Measurements from ENCODE around the gene ST7. TPM values are rescaled to one million over a fixed set of nuclear protein-coding genes. Genes with fewer than 3 reads are reported as not detected.
A peak's percentile ranks its signal among the peaks of the same experiment; 100 is the strongest.

The ST7 gene
- total RNA-seq, 1 donor from 2014 or later = 12.9 TPM

DNA sequence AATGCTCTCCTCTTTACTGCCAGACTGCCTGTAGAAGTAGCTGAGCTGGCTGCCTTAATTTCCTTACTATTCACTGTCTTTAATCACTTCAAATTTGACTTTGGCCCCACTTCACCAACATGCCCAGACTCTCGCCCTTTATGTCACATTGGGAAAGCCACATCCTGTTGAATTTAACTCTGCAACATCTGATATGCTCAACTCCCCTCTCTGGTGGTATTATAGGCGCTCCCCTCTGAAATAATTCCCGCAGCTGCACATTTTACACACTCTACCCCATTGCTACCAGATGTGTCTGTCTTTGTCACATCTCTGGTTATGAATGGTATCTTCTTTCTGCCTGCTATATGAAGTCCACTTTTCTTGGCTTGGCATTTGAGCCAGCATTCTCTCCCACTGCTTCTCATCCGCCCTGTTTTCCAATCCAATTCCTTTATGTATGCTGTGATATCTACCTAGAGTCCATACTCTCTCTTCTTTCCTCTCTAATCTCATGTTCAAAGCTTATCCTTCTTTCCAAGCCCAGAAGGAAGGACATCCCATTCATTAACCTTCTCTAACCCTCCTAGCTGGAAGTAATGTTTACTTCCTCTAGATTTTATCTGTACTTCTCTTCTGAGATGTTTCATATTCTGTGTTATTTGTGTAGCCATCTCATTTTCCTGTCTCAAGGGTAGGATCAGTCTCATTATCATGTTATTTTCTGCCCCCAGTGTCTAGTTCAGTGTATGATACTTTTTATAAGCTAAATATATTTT is 134.5 kb downstream of the ST7 start:
- FAIRE-seq (no peak), DNase-seq (ENCODE audit: low read depth) (peak; percentile 7)
- no peaks in the 10 kb centered on the region for H3K27me3 ChIP-seq (ENCODE audit: control insufficient read depth, insufficient read depth, low read length)

DNA sequence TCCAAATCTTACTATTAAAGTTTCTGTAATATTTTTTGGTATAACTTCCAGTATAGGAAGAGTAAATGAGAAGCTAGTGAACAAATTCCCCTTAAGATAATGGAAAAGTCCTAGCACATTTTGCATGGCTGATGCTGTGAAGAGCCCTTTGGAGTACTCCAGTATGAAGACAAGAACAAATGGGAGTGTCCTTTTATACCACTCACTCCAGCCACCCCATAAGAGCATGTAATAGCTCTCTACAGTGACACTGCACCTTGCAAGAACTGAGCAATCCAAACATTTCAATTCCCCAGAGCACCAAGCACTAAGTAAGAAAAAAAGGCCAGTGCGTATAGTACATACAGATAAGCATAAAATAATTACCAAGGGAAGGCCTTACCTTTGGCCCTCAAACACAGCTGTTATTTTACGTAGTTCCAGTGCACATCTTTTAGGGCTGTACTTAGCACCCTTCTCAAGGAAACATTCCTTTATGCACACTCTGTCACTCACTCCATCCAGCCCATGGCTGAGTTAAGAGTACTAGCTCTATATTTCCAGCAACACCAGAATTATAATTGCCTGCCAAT is 135.4 kb downstream of the ST7 start:
- FAIRE-seq (no peak), DNase-seq (ENCODE audit: low read depth) (no peak)
- Histone ChIP-seq H3K4me3 (ENCODE audit: low read depth, low read length) (no peak overlapping the region), H3K27me3 (ENCODE audit: control insufficient read depth, insufficient read depth, low read length) (no peaks in the 10 kb centered on the region), H3K36me3 (ENCODE audit: control insufficient read depth, insufficient read depth, low read length) (no peaks in the 10 kb centered on the region)
- TF ChIP-seq, protein P1, sequence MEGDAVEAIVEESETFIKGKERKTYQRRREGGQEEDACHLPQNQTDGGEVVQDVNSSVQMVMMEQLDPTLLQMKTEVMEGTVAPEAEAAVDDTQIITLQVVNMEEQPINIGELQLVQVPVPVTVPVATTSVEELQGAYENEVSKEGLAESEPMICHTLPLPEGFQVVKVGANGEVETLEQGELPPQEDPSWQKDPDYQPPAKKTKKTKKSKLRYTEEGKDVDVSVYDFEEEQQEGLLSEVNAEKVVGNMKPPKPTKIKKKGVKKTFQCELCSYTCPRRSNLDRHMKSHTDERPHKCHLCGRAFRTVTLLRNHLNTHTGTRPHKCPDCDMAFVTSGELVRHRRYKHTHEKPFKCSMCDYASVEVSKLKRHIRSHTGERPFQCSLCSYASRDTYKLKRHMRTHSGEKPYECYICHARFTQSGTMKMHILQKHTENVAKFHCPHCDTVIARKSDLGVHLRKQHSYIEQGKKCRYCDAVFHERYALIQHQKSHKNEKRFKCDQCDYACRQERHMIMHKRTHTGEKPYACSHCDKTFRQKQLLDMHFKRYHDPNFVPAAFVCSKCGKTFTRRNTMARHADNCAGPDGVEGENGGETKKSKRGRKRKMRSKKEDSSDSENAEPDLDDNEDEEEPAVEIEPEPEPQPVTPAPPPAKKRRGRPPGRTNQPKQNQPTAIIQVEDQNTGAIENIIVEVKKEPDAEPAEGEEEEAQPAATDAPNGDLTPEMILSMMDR (IDR thresholded peaks at IDR 0.05; ENCODE audit: insufficient read depth, low read length, severe bottlenecking) = no peak

More for the DNA sequence above, 134.5 kb downstream of the ST7 start:
- H3K4me3 ChIP-seq (ENCODE audit: low read depth, low read length) = no peak overlapping the region
- no peaks in the 10 kb centered on the region for H3K36me3 ChIP-seq (ENCODE audit: control insufficient read depth, insufficient read depth, low read length)
- TF ChIP-seq, protein P1 (IDR thresholded peaks at IDR 0.05; ENCODE audit: insufficient read depth, low read length, severe bottlenecking) = no peak

DNA sequence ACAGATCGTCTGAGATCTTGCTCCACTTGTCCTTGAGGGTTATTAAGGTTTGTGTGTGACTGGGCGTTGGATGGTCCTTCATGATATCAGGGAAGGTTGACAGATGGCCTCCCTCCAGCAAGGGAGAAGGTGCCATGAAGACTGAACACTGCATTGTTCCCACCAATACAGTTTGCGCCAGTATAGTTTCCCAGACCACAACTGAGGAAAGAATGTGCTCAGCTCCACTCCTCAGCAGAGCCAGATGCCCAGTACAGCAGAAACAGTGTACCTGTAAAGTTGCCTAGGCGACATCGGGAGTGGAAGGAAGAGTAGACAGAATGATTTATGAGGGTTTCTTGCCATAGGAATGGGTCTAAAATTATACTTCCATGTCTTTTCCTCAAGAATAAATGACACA is 137.5 kb downstream of the ST7 start:
- TF ChIP-seq, protein P1 (IDR thresholded peaks at IDR 0.05; ENCODE audit: insufficient read depth, low read length, severe bottlenecking) = no peak
- no peaks in the 10 kb centered on the region for H3K27me3 ChIP-seq (ENCODE audit: control insufficient read depth, insufficient read depth, low read length)
- no peak for DNase-seq (ENCODE audit: low read depth)
- H3K36me3 ChIP-seq (ENCODE audit: control insufficient read depth, insufficient read depth, low read length) = no peaks in the 10 kb centered on the region
- FAIRE-seq = no peak
- no peak overlapping the region for H3K4me3 ChIP-seq (ENCODE audit: low read depth, low read length)

DNA sequence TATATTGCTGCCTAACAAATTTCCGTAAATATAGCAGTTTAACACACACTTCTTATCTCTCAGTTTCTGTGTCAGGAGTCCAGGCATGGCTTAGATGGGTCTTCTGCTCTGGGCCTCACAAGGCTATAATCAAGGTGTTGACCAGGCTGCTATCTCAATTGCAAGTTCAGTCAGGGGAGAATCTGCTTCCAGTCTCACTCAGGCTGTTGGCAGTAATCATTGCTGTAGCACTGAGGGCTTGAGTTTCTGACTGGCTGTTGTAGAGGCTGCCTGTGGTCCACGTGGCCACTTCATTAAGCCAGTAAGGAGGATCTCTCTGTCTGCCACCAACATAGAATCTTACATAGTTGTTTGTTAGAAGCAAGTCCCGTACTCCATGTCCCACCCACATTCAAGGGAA is 138.4 kb downstream of the ST7 start:
- no peak for FAIRE-seq
- DNase-seq (ENCODE audit: low read depth) = no peak
- Histone ChIP-seq H3K36me3 (ENCODE audit: control insufficient read depth, insufficient read depth, low read length) (no peaks in the 10 kb centered on the region), H3K27me3 (ENCODE audit: control insufficient read depth, insufficient read depth, low read length) (no peaks in the 10 kb centered on the region), H3K4me3 (ENCODE audit: low read depth, low read length) (no peak overlapping the region)
- TF ChIP-seq, protein P1 (IDR thresholded peaks at IDR 0.05; ENCODE audit: insufficient read depth, low read length, severe bottlenecking) = no peak

DNA sequence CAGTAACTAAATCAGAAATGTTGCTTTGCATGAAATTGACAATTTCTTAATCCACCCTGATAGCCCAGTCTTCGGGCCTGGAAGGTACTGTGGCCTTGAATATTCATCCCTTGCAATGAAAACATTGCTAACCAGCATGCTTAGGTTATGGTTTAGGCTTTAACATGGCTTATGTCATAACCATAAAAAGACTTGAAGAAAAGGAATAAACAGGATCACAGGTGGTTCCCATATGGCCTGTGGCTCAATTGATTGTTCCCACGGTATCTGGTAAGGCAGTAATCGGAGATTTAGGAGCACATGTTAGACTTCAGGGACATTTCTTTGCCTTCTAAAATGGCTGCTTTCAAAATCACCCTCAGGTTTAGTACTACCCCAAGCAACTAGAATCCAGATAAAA is 139.5 kb downstream of the ST7 start:
- no peaks in the 10 kb centered on the region for H3K27me3 ChIP-seq (ENCODE audit: control insufficient read depth, insufficient read depth, low read length)
- TF ChIP-seq, protein P1 (IDR thresholded peaks at IDR 0.05; ENCODE audit: insufficient read depth, low read length, severe bottlenecking) = no peak
- FAIRE-seq (no peak), DNase-seq (ENCODE audit: low read depth) (no peak)
- no peak overlapping the region for H3K4me3 ChIP-seq (ENCODE audit: low read depth, low read length)
- H3K36me3 ChIP-seq (ENCODE audit: control insufficient read depth, insufficient read depth, low read length) = no peaks in the 10 kb centered on the region

All from bronchial epithelial cell (primary cell).